CD14-positive monocyte (primary cell): Measurements from ENCODE around the gene ATP6V0A4. TPM values are rescaled to one million over a fixed set of nuclear protein-coding genes. Genes with fewer than 3 reads are reported as not detected.
"Not testable (repeated sequence)": the region's sequence is repeated elsewhere in the genome, so short reads cannot be mapped to it uniquely, and the experiment has no call there.

Source experiments
- DNase-seq, 3 donors: peaks; one replicate each; pipeline ENCODE4 v3.0.0-alpha.2; 2011 to 2022
- H2AFZ ChIP-seq: 2 replicates; pipeline ENCODE4 v1.6.0; 2012; ENCODE audit warnings: mild to moderate bottlenecking, low read depth, low read length, inconsistent platforms; ENCODE audit not compliant: insufficient read depth, poor library complexity, severe bottlenecking
- H3K27ac ChIP-seq, 2 donors: 1 replicate in 1 of 2; 2 replicates in 1 of 2; pipeline ENCODE4 v1.5.1; 2012 to 2013; ENCODE audit warnings: low read length in 2 of 2, control low read depth in 1 of 2, inconsistent platforms in 1 of 2, low read depth in 1 of 2, mild to moderate bottlenecking in 1 of 2
- H3K27me3 ChIP-seq, 2 donors: one replicate each; pipeline versions ENCODE4 v1.6.0 to v1.6.1; 2011 to 2013; ENCODE audit warnings: low read length in 2 of 2; ENCODE audit not compliant: control insufficient read depth in 2 of 2, insufficient read depth in 2 of 2
- H3K36me3 ChIP-seq, 2 donors: replicated peaks in 1 of 2; 1 replicate in 1 of 2; 2 replicates in 1 of 2; pipeline versions ENCODE4 v1.5.1 to v1.6.1; 2012 to 2013; ENCODE audit warnings: low read length in 2 of 2, control low read depth in 1 of 2, inconsistent platforms in 1 of 2, mild to moderate bottlenecking in 1 of 2; ENCODE audit not compliant: insufficient read depth in 2 of 2, control insufficient read depth in 1 of 2
- H3K4me1 ChIP-seq, 2 donors: 1 replicate in 1 of 2; 2 replicates in 1 of 2; pipeline versions ENCODE4 v1.5.1 to v1.6.1; 2012 to 2013; ENCODE audit warnings: low read length in 2 of 2, control low read depth in 1 of 2, inconsistent platforms in 1 of 2, mild to moderate bottlenecking in 1 of 2, moderate library complexity in 1 of 2; ENCODE audit not compliant: insufficient read depth in 2 of 2, control insufficient read depth in 1 of 2
- H3K4me2 ChIP-seq: replicated peaks from 2 replicates; pipeline ENCODE3; 2012; ENCODE audit warnings: low read length, moderate library complexity, mild to moderate bottlenecking; ENCODE audit not compliant: poor library complexity, severe bottlenecking; ENCODE audit errors: extremely low read depth
- H3K4me3 ChIP-seq, 3 experiments: fragments of 200-600 bp in 1 of 3; sonication (generic) in 1 of 3; replicated peaks in 1 of 3; 1 replicate in 2 of 3; 2 replicates in 1 of 3; pipeline ENCODE4 v1.5.1; 2011 to 2013; ENCODE audit warnings: low read length in 3 of 3, mild to moderate bottlenecking in 3 of 3, control low read depth in 2 of 3, low read depth in 2 of 3, inconsistent platforms in 1 of 3, moderate library complexity in 1 of 3
- H3K79me2 ChIP-seq: 2 replicates; pipeline ENCODE4 v1.6.0; 2012; ENCODE audit warnings: mild to moderate bottlenecking, control low read depth, inconsistent platforms, low read length, moderate library complexity; ENCODE audit not compliant: insufficient read depth
- H3K9ac ChIP-seq: 2 replicates; pipeline ENCODE4 v1.6.0; 2017; ENCODE audit warnings: low read length, mild to moderate bottlenecking; ENCODE audit not compliant: insufficient read depth, poor library complexity, severe bottlenecking
- H3K9me3 ChIP-seq, 2 donors: replicated peaks in 1 of 2; 1 replicate in 1 of 2; 2 replicates in 1 of 2; pipeline versions ENCODE4 v1.5.1 to v1.6.1; 2012 to 2013; ENCODE audit warnings: low read length in 2 of 2, control low read depth in 1 of 2; ENCODE audit not compliant: control insufficient read depth in 1 of 2, insufficient read depth in 1 of 2
- H4K20me1 ChIP-seq: 2 replicates; pipeline ENCODE4 v1.6.0; 2012; ENCODE audit warnings: mild to moderate bottlenecking, low read length, control low read depth, moderate library complexity; ENCODE audit not compliant: insufficient read depth
- H3K27ac Mint-ChIP-seq, 7 donors: one replicate each; pipeline ENCODE4 v1.8.0; 2020; ENCODE audit warnings: mild to moderate bottlenecking in 7 of 7, mixed read lengths in 7 of 7, moderate library complexity in 6 of 7, inconsistent platforms in 2 of 7
- H3K27me3 Mint-ChIP-seq, 3 donors: one replicate each; pipeline ENCODE4 v1.8.0; 2021 to 2022; ENCODE audit warnings: low read depth in 3 of 3, mild to moderate bottlenecking in 3 of 3, mixed read lengths in 3 of 3, moderate library complexity in 3 of 3, inconsistent platforms in 1 of 3
- H3K36me3 Mint-ChIP-seq, 2 donors: one replicate each; pipeline ENCODE4 v1.8.0; 2020; ENCODE audit warnings: mixed read lengths in 2 of 2, inconsistent platforms in 1 of 2, mild to moderate bottlenecking in 1 of 2
- H3K4me1 Mint-ChIP-seq: one replicate; pipeline ENCODE4 v1.8.0; 2020; ENCODE audit warnings: mild to moderate bottlenecking, mixed read lengths
- H3K4me3 Mint-ChIP-seq, 2 donors: one replicate each; pipeline ENCODE4 v1.8.0; 2020; ENCODE audit warnings: mild to moderate bottlenecking in 2 of 2, mixed read lengths in 2 of 2, moderate library complexity in 1 of 2
- H3K9me3 Mint-ChIP-seq, 7 donors: one replicate each; pipeline ENCODE4 v1.8.0; 2020 to 2022; ENCODE audit warnings: mixed read lengths in 7 of 7, mild to moderate bottlenecking in 6 of 7, moderate library complexity in 6 of 7, inconsistent platforms in 2 of 7
- WGBS: methylation state at CpG from one replicate; pipeline ENCODE4 v1.1.5; 2013; ENCODE audit warnings: missing lambda C conversion rate; ENCODE audit not compliant: insufficient coverage; 5-methylcytosine and 5-hydroxymethylcytosine counted together
- intact Hi-C, 2 donors: fragments of 100-400 bp; cut with micrococcal nuclease; formaldehyde crosslinking; loops; one replicate each; pipeline versions ENCODE4 v1.15.0 to v1.15.1; 2023
- polyA plus RNA-seq, 3 donors: library from polyadenylated mRNA; depleted of rRNA in 1 of 3; unstranded in 2 of 3; stranded (reverse) in 1 of 3; fragments of 300-500 nt in 2 of 3; fragments of >200 nt in 1 of 3; fragmentation: Illumina TruSeq in 2 of 3; gene quantifications; 1 replicate in 2 of 3; 2 replicates in 1 of 3; pipeline ENCODE4 v1.2.3, GENCODE V29; 2012 to 2021
- TF ChIP-seq, protein P1 (sequence below): fragments of 200-600 bp; IDR thresholded peaks from one replicate; pipeline ENCODE4 v1.8.0; 2022; ENCODE audit warnings: antibody characterized with exemption, mild to moderate bottlenecking

The ATP6V0A4 gene
- polyA plus RNA-seq, 3 donors = not detected

DNA sequence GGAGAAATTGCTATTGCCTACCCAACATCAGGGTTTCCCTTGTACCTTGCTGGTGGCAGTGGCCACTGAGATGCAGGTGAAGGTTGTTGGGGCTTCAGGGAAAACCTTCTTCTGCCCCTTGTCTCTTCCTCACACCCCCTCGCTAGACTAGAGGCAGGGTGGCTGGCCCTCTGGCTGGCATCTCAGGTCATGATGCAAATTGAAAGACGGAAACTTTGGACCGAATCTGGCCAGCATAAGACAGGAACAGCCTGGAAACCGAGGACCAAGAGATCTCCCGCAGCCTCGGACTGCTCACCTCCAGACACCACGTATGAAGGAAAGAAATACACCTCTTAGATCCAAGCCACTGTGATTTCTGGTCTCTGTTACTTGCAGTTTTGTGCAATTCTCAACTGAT lies 99.7 kb downstream of the ATP6V0A4 start:
- H3K27ac ChIP-seq = no peak overlapping the region
- no peak overlapping the region for H3K4me2 ChIP-seq
- no peaks in the 10 kb centered on the region for H3K36me3 Mint-ChIP-seq
- H2AFZ ChIP-seq = no peak overlapping the region
- WGBS = 95% methylated on average over 3 of the region's 7 CpGs
- intact Hi-C loops = no loop called here
- peaks cover 6% of the 10 kb centered on the region for H3K4me1 Mint-ChIP-seq
- H3K4me1 ChIP-seq = peaks cover 0 to 10% of the 10 kb centered on the region in 2 donors
- no peak overlapping the region for H3K4me3 ChIP-seq
- no peak overlapping the region for H3K27ac Mint-ChIP-seq
- no peaks in the 10 kb centered on the region for H3K36me3 ChIP-seq
- H3K9ac ChIP-seq = no peak overlapping the region
- H3K79me2 ChIP-seq = no peaks in the 10 kb centered on the region
- no peaks in the 10 kb centered on the region for H3K27me3 ChIP-seq
- no peaks in the 10 kb centered on the region for H4K20me1 ChIP-seq
- TF ChIP-seq, protein P1, sequence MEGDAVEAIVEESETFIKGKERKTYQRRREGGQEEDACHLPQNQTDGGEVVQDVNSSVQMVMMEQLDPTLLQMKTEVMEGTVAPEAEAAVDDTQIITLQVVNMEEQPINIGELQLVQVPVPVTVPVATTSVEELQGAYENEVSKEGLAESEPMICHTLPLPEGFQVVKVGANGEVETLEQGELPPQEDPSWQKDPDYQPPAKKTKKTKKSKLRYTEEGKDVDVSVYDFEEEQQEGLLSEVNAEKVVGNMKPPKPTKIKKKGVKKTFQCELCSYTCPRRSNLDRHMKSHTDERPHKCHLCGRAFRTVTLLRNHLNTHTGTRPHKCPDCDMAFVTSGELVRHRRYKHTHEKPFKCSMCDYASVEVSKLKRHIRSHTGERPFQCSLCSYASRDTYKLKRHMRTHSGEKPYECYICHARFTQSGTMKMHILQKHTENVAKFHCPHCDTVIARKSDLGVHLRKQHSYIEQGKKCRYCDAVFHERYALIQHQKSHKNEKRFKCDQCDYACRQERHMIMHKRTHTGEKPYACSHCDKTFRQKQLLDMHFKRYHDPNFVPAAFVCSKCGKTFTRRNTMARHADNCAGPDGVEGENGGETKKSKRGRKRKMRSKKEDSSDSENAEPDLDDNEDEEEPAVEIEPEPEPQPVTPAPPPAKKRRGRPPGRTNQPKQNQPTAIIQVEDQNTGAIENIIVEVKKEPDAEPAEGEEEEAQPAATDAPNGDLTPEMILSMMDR = no peak
- peaks cover 0 to 2% (median 1%) of the 10 kb centered on the region in 3 donors for H3K27me3 Mint-ChIP-seq
- no peak for DNase-seq
- no peak overlapping the region for H3K4me3 Mint-ChIP-seq
- H3K9me3 ChIP-seq = peaks cover 5% of the 10 kb centered on the region in 2 donors
- peaks cover 0 to 10% (median 4%) of the 10 kb centered on the region in 7 donors for H3K9me3 Mint-ChIP-seq

DNA sequence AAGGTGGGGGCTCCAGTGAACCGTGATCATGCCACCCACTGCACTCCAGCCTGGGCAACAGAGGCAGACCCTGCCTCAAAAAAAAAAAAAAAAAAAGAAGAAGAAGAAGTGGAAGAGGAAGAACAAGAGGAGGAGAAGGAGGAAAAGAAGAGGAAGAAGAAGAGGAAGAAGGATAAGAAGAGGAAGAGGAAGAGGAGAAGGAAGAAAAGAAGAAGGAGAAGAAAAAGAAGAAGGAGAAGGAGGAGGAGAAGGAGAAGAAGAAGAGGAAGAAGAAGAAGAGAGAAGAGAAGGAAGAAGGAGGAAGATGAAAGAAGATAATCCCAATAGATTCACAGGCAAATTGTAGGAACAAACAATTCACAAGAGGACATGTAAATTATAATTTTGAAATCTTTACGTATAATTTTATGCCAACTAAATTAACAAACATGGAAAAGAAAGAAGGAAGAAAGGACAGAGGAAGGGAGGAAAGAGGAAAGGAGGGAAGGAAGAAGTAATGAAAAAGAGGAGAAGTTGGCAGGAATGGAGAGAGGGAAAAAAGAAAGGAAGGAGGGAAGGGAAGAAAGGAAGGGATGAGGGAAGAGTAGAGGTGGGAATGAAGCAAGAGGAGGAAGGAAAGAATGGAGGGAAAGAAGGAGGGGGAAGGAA lies 100.3 kb downstream of the ATP6V0A4 start:
- DNase-seq = no peak
- H3K27me3 Mint-ChIP-seq = peaks cover 0 to 2% (median 1%) of the 10 kb centered on the region in 3 donors
- Histone ChIP-seq H3K27ac (peak overlapping the region in 1 of 2 donors; percentile 14), H3K9me3 (peaks cover 5% of the 10 kb centered on the region in 2 donors), H3K36me3 (no peaks in the 10 kb centered on the region), H2AFZ (no peak overlapping the region), H4K20me1 (no peaks in the 10 kb centered on the region), H3K4me2 (no peak overlapping the region), H3K9ac (no peak overlapping the region), H3K4me1 (peaks cover 0 to 10% of the 10 kb centered on the region in 2 donors), H3K27me3 (no peaks in the 10 kb centered on the region), H3K4me3 (no peak overlapping the region), H3K79me2 (no peaks in the 10 kb centered on the region)
- H3K4me3 Mint-ChIP-seq = no peak overlapping the region
- TF ChIP-seq, protein P1 = no peak
- peaks cover 6% of the 10 kb centered on the region for H3K4me1 Mint-ChIP-seq
- H3K36me3 Mint-ChIP-seq = no peaks in the 10 kb centered on the region
- H3K27ac Mint-ChIP-seq = peak overlapping the region in 1 of 7 donors; percentile 19
- WGBS = no CpG with 5 or more reads among the region's 2 CpGs
- peaks cover 0 to 10% (median 5%) of the 10 kb centered on the region in 7 donors for H3K9me3 Mint-ChIP-seq
- intact Hi-C loops = no loop called here

DNA sequence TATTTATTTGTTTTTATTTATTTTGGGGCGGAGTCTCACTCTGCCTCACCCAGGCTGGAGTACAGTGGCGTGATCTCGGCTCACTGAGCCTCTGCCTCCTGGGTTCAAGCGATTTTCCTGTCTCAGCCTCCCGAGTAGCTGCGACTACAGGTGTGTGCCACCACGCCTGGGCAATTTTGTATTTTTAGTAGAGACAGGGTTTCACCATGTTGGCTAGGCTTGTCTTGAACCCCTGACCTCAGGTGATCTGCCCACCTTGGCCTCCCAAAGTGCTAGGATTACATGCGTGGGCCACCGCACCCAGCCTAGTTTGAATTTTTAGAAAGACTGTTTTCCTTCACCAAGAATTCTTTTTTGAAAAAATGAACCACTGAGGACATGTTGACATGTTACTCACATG lies 102.2 kb downstream of the ATP6V0A4 start:
- H3K27me3 Mint-ChIP-seq, H3K36me3 Mint-ChIP-seq, H3K27me3 ChIP-seq, H3K4me1 Mint-ChIP-seq, H3K4me3 ChIP-seq, H3K36me3 ChIP-seq, H3K9ac ChIP-seq, H3K27ac ChIP-seq, DNase-seq, H3K9me3 ChIP-seq, H3K4me2 ChIP-seq, H3K79me2 ChIP-seq, intact Hi-C loops, H3K27ac Mint-ChIP-seq, H3K4me1 ChIP-seq, H2AFZ ChIP-seq, H4K20me1 ChIP-seq, H3K4me3 Mint-ChIP-seq: not testable (repeated sequence)
- peaks cover 0 to 10% (median 5%) of the 10 kb centered on the region in 7 donors for H3K9me3 Mint-ChIP-seq
- WGBS = 100% methylated on average over 8 of the region's 9 CpGs
